Inferior parietal cortex (tissue), 1 donor: ENCODE data around the gene POGZ.
"Not testable (repeated sequence)": the region's sequence is repeated elsewhere in the genome, so short reads cannot be mapped to it uniquely, and the experiment has no call there.

Experiments
- DNase-seq: peaks from one replicate; pipeline ENCODE4 v3.0.0-alpha.2; 2016; ENCODE audit errors: extremely low spot score

POGZ gene

DNA sequence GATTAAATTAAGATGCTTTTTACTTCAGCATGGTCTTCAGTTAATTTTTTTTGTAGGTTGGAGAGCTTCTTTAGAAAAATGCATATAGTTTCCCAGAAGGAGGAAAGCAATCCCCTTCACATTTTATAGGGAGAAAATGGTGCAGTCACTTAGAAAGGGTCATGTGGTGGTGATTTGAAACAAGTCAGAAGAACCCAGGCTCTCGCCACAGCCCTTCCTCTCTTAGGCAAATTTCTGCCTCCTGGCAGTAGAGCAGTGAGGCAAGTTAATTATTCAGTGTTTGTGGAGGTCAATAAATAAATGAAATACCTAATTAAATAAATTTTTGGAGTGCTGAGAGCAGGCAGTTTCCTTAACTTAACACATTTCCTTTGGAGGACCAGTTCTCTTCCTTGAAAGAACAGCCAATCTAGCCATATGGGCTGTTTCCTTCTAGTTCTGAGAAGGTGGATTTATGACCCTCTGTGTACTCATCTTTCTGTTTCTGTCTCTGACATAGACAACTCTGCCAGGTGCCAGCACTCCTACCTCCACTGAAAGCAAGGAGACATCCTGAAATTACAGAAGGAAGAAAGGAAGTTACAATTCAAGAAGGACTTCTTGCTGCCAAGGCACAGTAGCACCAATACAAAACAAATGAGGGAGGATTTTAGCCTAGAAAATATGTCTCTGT lies 19.0 kb upstream of the POGZ start:
- no peak for DNase-seq

DNA sequence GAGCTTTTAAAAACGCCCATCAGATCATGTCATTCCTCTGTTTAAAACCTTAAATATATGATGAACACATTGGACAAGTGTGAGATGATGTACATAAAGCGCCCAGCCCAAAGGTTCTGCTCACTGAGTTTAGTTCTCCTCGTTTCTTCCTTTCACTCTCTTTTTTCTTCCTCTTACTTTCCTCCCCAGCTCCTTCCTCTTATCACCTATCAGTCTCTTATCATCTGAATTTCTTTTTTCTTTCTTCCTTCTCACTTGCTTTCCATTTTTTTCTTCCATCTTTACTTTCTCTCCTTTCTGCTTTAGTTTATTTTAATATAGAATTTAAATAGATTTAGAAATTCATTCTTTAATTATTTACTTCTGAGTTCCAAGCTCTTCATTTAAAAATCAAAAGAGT lies 17.8 kb upstream of the POGZ start:
- no peak for DNase-seq

DNA sequence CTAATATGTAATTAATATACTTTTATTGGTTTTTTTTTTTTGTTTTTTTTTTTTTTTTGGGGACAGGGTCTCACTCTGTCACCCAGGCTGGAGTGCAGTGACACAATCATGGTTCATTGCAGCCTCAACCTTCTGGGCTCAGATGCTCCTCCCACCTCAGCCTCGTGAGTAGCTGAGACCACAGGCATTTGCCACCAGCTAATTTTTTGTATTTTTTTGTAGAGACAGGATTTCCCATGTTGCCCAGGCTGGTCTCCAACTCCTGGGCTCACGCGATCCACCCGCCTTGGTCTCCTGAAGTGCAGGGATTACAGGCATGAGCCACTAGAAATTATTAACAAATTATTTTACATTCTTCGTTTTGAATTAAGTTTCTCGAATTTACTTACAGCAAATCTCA lies 16.8 kb upstream of the POGZ start:
- DNase-seq: no peak

DNA sequence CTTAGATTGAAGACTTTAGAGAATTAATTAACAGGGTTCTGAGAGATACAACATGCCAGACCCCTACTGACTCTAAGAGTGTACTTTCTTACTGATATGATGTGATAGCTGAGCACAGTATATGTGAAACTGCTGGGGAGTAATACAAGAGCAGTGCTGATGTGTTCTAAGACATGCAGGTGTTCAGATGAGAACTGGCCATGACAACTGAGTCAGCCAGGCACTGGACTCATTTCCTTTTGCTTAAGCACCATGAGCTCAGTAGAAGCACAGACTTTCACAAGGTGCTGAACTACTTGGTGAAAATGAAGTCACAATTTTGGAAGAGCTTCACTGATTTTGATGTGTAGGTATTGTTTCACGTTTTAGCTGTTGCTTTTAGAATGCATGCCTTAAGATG lies 15.9 kb upstream of the POGZ start:
- no peak for DNase-seq

DNA sequence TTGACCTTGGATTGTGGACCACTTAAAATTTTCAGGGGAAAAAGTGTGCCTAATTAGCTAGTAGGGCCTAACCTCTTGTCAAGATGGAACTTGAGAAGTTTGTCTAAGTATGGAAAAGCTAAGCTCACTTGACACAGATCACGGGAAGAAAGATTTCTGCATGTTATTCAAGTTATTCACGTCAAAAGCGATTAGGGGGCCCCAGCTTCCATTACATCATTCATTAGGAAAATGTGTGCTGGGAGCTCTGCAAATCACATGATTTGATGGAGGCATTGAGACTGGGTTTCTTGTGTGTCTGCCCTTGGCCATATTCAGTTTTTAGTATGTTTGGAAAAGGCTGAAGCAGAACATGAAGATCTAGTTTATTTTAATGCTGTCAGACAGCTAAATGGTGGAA lies 15.5 kb upstream of the POGZ start:
- no peak for DNase-seq

DNA sequence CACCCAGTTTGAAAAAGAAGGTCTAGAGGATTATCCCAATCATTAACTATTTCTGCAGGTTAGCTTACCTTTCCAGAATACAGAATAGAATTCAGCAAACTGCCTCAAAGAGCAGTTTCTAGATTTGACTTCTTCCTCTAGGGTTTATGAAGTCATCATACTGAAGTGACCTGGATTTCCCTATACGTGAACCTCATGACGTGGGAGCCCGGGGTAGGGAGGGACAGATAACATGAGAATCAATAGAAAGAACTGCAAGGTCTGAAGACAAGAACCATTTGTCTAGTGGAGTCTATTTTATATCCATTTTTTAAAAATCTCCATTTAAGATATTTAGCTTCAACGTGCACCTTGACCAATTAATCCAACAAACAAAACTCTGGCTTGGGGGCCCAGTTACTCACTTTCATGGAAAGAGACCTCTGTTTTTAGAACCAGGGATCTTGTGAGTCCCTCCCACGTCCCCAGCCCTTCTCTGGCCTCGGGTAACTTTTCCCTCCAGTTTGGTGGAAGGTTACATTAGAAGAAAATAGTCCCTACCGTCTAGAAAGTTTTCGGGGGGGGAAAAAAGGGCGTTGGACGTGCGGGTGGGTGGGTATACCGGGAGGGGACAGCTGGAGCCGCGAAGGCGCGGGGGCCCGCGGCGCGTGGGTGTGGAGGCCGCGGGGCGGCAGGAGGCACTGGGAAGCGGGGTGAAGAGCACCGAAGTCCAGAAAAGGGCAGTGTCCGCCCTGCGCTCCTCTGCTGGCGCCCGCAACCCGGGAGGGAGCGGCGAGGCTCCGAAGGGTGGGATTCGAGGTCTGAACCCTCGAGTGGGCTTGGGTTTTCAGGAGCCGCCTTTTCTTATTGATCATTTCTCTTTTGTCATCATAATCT lies 13.8 kb upstream of the POGZ start:
- DNase-seq: peak; percentile 39

DNA sequence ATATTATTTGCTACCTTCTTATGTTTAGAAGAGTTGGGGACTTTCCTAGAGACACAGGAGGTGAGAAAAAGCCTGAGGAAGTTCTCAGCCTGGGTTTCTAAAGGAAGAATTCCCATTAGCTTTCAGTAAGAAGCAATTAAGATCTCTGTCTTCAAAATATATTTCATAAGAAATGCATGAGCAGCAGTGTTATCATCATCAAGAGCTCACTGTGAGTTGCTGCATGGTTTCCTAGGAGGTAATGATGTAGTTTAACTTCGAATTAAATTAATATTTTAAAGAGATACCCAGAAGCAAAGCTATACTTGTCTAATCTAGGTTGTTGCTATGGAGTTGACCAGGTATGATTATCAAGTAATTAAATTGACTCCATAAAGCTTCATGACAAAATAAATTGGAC lies 5.7 kb upstream of the POGZ start:
- DNase-seq: no peak

DNA sequence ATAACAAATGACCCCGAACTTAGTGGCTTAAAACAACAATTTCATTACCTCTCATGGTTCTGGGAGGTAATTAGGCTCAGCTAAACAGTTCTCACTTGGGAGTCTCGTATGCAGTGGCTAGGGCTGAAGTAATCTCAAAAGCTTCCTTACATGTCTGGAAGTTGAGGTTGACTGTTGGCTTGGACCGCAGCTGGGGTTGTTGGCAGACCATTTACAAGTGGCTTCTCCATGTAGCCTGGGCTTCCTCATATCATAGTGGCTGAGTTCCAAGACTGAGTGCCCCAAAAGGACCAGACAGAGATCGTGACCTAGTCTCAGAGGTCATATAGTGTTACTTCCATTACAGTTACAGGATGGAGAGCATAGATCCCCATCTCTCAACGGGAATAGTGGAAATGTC lies 2.4 kb upstream of the POGZ start:
- DNase-seq: no peak

DNA sequence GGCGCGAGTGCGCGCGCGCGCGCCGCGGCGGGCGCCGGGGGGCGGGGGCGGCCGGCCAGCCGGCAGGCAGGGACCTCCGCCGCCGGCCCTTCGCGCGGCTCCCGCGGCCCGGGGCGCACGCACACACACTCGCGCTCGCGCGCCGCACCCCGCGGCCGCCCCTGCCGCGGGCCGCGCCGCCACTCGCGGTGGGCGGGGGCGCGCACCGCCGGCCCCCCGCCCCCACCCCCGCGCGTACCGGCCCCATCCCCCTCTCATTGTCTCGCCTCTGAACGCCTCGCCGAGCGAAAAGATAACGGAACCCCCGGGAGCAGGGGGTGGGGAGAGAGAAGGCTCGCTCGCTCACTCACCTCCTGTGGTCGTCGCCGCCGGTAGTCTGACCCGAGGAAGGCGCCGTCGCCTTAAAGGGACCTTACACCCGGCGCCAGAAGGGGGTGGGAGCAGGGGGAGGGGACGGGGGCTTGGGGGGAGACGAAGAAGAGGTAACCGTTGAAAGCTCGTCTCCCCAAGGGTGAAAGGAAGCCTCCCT lies 428 bp downstream of the POGZ start:
- DNase-seq: peak; percentile 32

DNA sequence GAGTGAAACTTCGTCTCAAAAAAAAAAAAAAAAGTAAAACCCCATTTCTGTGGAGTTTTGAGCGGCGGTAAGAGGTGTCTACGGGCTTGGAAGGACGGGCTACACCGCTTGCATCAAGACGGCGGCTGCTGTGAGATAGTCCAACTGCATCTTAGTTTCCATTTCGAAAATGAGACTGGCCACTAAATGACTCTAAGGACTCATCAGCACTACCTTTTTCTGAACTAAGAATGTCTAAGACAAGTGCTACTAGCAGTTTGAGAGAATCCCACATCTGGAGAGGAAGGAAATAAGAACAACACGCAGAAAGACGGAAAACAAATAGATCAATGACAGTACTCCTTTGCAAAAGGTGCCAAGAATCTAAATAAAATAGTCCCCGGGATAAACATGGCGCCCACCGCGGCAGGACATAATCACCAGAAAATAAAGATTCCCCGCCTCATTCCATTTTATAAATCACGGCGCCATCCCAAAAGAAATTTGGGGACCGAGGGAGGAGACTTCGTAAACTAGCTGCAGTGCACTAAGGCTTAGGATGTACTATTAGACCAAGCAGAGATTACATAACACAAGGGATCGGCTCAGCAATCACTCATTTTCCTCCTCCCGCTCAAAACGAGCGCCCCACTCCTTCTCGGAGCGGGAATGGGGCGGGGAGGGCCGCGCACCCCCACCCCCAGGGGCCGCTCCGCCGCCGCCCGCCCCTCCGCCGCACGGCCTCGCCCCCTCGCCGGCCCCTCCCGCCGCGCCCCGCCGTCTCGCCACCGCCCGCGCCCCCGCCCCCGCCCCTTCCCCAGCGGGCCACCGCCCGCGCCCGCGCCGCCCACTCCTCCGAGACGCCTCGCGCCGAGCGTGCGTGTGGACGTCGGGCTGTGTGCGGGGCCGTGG lies 1.1 kb downstream of the POGZ start:
- DNase-seq: peak; percentile 75

DNA sequence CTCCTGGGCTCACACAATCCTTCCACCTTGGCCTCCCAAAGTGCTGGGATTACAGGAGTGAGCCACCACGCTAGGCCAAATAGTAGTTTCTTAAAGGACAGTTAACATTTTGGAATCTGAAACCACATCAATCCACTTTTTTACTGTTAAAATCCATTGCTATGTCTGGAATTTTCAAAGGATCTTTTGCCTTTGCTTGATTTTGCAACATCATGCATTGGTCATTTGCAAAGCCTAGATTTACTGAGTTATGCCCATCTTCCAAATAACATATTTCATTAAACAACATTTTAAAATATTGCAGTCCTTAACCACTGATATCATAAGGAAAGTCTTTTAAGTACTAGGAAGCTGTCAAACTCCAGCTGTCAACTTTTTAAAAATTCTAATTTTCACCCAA lies 3.3 kb downstream of the POGZ start:
- no peak for DNase-seq

DNA sequence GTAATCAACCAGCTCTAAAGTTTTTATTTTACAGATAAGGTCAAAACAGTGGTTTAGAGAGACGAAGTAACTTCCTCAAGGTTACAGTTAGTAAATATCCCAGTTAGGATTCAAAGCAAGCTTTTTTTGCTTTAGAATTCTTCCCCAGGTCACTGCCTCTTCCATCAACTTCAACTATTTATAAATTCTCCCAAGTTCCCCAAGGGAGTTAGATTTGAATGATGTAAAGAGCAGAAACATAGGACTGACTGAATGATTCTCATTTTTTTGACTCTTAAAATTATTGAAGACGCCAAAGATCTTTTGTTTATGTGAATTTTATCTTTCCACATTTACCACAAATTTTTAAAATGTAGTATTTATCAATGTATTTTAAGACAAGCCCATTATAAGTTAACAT lies 4.1 kb downstream of the POGZ start:
- DNase-seq: no peak

DNA sequence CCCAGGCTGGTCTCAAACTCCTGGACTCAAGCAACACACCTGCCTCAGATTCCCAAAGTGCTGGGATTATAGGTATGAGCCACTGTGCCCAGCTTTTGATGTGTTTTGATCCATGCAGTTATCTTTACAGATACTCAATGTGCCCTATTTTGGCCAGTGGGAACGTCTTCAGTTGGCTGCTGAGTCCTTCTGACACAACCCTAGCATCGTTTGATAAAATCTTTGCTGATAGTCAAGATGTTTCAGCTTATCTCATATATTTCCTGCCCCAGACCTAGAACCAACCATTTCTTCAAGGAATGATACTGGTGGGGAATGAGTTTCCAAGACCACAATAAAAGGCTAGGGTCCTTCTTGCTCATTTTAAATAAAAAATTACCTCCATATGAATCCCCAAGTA lies 11.6 kb downstream of the POGZ start:
- no peak for DNase-seq

DNA sequence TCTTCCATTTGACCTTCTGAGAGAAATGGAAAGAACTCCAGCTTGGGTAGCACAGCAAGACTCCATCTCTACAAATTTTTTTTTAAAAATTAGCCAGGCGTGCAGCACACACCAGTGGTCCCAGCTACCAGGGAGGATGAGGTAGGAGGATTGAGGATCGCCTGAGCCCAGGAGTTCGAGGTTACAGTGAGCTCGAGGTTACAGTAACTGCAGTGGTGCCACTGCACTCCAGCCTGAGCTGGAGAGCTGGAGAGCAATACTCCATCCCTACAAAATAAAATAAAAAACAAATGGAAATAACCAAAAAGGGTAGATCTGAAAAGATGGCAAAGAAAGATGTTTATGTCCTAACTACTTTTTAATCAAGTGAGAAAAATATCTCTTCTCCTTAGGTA lies 14.5 kb downstream of the POGZ start:
- DNase-seq: no peak

DNA sequence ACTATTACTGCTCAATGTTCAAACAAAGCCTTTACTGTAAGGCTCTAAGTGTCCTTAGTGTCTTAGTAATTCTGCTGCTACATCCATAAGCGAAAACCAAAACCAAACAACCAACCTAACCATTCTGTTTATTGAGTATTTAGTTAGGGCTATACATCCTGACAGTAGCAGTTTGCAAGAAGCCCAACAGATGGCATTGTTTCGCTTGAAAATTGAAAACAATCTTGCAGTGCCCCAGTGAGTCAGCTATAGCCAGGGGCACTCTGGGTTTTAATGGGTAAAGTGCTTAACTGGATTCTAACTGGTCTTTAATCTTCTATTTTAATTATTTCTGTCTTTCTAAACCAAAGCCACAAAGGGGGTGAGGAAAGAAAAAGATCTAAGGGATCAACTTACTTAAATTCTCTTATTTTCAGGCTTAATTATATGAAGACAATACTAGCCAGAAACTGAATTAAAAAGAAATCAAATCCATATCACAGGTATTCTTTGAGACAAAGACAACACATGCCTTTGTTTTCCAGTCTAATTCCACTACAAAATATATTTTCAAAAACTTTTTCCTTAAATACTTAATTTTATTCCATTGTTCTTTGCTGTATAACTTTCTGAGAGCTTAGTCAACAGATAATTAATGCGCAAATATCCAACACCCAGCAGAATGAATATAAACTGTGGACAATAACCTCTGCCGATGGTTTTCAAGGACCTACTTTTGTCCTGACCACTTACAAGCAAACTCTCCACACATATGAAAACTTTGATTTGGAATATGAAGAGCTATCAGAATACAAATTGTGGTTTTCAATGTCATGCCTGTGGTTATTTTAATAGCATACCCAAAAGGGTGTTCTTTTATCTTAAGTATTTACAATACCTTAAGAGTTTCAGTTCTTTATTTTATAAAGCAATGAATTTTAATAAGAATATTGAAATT lies 15.2 kb downstream of the POGZ start:
- peak; percentile 80 for DNase-seq

DNA sequence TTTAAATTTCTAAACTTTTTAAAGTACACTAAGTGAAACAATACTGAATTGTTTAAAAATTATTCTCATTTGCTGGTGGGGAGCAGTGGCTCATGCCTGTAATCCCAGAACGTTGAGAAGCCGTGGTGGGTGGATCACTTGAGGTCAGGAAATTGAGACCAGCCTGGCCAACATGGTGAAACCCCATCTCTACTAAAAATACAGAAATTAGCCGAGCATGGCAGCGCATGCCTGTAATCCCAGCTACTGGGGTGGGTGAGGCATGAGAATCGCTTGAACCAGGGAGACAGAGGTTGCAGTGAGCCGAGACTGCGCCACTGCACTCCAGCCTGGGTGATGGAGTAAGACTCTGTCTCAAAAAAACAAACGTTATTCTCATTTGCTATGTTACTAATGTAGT lies 21.9 kb downstream of the POGZ start:
- not testable (repeated sequence) for DNase-seq

DNA sequence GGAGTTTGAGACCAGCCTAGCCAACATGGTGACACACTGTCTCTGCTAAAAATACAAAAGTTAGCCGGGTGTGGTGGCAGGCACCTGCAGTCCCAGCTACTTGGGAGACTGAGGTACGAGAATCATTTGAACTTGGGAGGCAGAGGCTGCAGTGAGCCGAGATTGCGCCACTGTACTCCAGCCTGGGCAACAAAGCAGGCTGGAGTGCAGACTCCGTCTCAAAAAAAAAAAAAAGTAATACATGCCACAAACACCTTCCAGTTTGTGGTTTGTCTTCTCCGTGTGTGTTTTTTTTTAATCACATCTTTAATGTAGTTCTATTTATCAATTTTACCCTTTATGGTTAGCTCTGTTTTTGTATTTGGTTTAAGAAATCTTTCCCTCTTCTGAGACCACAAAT lies 22.3 kb downstream of the POGZ start:
- no peak for DNase-seq

DNA sequence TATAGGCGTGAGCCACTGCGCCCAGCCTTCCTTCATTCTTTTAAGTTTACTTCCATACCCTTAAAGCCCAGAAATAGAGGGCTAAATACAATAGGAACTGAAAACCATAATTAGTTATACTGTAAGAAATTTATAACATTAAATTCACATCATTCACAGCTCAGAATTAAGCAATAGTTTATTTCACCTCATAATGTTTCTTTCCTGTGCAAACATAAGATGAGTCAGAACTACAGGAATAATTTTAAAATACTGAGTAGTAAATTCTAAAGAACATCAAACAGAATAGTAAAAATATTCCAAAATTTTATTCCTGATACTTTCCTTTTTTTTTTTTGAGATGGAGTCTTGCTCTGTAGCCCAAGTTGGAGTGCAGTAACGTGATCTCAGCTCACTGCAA lies 24.1 kb downstream of the POGZ start:
- no peak for DNase-seq

DNA sequence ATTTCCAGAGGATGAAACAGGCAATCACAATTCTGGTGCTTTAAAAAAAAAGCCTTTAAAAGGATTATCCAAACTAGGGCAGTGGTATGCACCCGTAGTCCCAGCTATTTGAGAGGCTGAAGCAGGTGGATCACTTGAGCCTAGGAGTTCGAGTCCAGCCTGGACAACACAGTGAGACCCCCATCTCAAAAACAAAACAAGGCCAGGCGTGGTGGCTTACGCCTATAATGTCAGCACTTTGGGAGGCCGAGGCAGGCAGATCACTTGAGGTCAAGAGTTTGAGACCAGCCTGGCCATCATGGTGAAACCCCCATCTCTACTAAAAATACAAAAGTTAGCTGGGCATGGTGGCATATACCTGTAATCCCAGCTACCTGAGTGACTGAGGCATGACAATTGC lies 25.5 kb downstream of the POGZ start:
- DNase-seq: not testable (repeated sequence)

DNA sequence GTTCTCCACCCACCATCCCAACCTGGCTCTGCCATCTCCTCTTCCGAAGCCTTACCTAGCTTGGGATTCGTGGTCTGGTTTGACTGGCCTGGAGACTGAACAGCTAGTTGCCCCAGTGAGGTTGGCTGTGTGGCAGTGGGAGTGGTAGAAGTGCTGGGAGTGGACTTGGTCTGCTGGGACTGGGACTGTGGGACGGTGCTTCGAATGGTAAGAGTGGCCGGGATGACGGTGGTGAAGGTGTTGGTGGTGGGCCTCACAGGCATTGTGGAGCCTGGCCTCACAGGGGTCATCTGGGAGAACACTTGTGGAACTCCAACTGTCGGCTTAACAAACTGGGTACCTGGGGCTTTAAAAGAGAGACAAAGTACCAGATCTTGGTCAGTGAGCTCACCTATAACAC lies 31.2 kb downstream of the POGZ start:
- DNase-seq: no peak

DNA sequence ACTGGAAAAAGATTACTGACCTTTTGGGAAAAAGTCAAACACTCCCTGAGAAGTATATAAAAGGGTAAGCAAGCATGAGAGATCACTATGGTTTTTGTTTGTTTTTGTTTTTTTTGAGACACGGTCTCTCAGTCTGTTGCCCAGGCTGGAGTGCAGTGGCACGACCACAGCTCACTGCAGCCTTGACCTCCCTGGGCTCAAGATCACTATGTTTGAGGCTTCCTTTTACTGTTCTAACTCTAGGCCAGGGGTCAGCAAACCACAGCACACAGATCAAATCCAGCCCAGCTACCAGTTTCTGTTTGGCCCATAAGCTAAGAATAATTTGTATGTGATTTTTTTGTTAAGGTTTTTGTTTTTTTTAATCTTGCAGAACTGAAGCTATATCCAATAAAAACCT lies 34.2 kb downstream of the POGZ start:
- no peak for DNase-seq
